ENCODE data around the gene FBXO36. TPM values are rescaled to one million over a fixed set of nuclear protein-coding genes. Genes with fewer than 3 reads are reported as not detected.

Gene FBXO36
- total RNA-seq, 1 donor from 2014 or later: 1.8 TPM

GRCh38 chr2:230011617-230012016 lies 89.3 kb downstream of the FBXO36 start:
- TF ChIP-seq, protein P1, sequence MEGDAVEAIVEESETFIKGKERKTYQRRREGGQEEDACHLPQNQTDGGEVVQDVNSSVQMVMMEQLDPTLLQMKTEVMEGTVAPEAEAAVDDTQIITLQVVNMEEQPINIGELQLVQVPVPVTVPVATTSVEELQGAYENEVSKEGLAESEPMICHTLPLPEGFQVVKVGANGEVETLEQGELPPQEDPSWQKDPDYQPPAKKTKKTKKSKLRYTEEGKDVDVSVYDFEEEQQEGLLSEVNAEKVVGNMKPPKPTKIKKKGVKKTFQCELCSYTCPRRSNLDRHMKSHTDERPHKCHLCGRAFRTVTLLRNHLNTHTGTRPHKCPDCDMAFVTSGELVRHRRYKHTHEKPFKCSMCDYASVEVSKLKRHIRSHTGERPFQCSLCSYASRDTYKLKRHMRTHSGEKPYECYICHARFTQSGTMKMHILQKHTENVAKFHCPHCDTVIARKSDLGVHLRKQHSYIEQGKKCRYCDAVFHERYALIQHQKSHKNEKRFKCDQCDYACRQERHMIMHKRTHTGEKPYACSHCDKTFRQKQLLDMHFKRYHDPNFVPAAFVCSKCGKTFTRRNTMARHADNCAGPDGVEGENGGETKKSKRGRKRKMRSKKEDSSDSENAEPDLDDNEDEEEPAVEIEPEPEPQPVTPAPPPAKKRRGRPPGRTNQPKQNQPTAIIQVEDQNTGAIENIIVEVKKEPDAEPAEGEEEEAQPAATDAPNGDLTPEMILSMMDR (IDR thresholded peaks at IDR 0.05): no peak
- no peak for DNase-seq
- Histone ChIP-seq H3K4me3 (no peak overlapping the region), H3K9me3 (no peaks in the 10 kb centered on the region), H3K4me1 (no peaks in the 10 kb centered on the region), H3K27ac (no peak overlapping the region), H3K27me3 (no peaks in the 10 kb centered on the region), H3K36me3 (no peaks in the 10 kb centered on the region)
- no peak for ATAC-seq
- intact Hi-C loops (cut with DNase I): no loop called here

- DNase-seq: no peak
Observed at GRCh38 chr2:230012267-230012884, 90.1 kb downstream of the FBXO36 start.

GRCh38 chr2:230016844-230017243 lies 94.5 kb downstream of the FBXO36 start:
- Histone ChIP-seq H3K4me3 (no peak overlapping the region), H3K27me3 (no peaks in the 10 kb centered on the region), H3K27ac (no peak overlapping the region), H3K9me3 (no peaks in the 10 kb centered on the region), H3K4me1 (no peaks in the 10 kb centered on the region), H3K36me3 (no peaks in the 10 kb centered on the region)
- TF ChIP-seq, protein P1 (IDR thresholded peaks at IDR 0.05): no peak
- intact Hi-C loops (cut with DNase I): no loop called here
- DNase-seq (no peak), ATAC-seq (no peak)

More at GRCh38 chr2:230012267-230012884, 90.1 kb downstream of the FBXO36 start:
- H3K4me1 ChIP-seq: no peaks in the 10 kb centered on the region
- H3K9me3 ChIP-seq: no peaks in the 10 kb centered on the region
- H3K36me3 ChIP-seq: no peaks in the 10 kb centered on the region
- no peaks in the 10 kb centered on the region for H3K27me3 ChIP-seq
- no peak overlapping the region for H3K27ac ChIP-seq
- no peak for ATAC-seq
- no peak overlapping the region for H3K4me3 ChIP-seq
- intact Hi-C loops (cut with DNase I): no loop called here
- TF ChIP-seq, protein P1 (IDR thresholded peaks at IDR 0.05): no peak

DNA sequence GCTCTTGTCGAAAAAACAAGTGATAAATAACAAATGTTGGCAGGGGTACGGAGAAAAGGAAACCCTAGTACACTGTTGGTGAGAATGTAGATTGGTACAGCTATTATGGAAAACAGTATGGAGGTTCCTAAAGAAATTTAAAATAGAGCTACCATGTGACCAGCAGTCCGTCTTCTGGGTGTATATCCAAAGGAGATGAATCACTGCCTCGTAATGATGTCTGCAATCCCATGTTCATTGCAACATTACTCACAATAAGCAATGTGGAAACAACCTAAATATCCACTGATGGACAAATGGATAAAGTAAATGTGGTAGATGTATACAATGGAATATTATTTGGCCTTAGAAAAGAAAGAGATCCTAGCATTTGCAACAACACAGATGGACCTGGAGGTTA lies 95.8 kb downstream of the FBXO36 start:
- Histone ChIP-seq H3K9me3 (no peaks in the 10 kb centered on the region), H3K27me3 (no peaks in the 10 kb centered on the region), H3K27ac (no peak overlapping the region), H3K4me1 (no peaks in the 10 kb centered on the region), H3K4me3 (no peak overlapping the region), H3K36me3 (no peaks in the 10 kb centered on the region)
- no peak for DNase-seq
- intact Hi-C loops (cut with DNase I): no loop called here
- TF ChIP-seq, protein P1 (IDR thresholded peaks at IDR 0.05): no peak
- ATAC-seq: no peak

GRCh38 chr2:230019742-230020141 lies 97.4 kb downstream of the FBXO36 start:
- TF ChIP-seq, protein P1 (IDR thresholded peaks at IDR 0.05): no peak
- Histone ChIP-seq H3K27me3 (no peaks in the 10 kb centered on the region), H3K4me1 (no peaks in the 10 kb centered on the region), H3K36me3 (no peaks in the 10 kb centered on the region), H3K4me3 (no peak overlapping the region), H3K9me3 (no peaks in the 10 kb centered on the region), H3K27ac (no peak overlapping the region)
- intact Hi-C loops (cut with DNase I): no loop called here
- ATAC-seq: no peak
- no peak for DNase-seq

- Histone ChIP-seq H3K9me3 (no peaks in the 10 kb centered on the region), H3K4me3 (no peak overlapping the region), H3K27ac (no peak overlapping the region), H3K36me3 (no peaks in the 10 kb centered on the region), H3K4me1 (no peaks in the 10 kb centered on the region), H3K27me3 (no peaks in the 10 kb centered on the region)
- TF ChIP-seq, protein P1 (IDR thresholded peaks at IDR 0.05): no peak
- no peak for DNase-seq
- no peak for ATAC-seq
- intact Hi-C loops (cut with DNase I): no loop called here
Observed at GRCh38 chr2:230023313-230023712, 101.0 kb downstream of the FBXO36 start.
